Measurements from ENCODE around the gene DCAF8L2. TPM values are rescaled to one million over a fixed set of nuclear protein-coding genes. Genes with fewer than 3 reads are reported as not detected.

DCAF8L2 gene
- total and polyA plus RNA-seq, 2 donors (not counting 3 experiments of a cell fraction or from before 2014, with no cell fraction given) = 0.15 to 0.36 TPM

GRCh38 chrX:27555514-27555913 is 34.6 kb upstream of the DCAF8L2 start:
- no TSS peak for BruUV-seq (replicated peaks)
- peak; percentile 30 to 35 for TF ChIP-seq CTCF (IDR thresholded peaks at IDR 0.05; ENCODE audit: extremely low read depth in 1 of 2, insufficient read depth in 1 of 2, low read depth in 1 of 2, low read length in 2 of 2)
- no peak for TF ChIP-seq MAX (IDR thresholded peaks at IDR 0.05; ENCODE audit: insufficient read depth, insufficient read length)
- TF ChIP-seq FOS (IDR thresholded peaks at IDR 0.05; ENCODE audit: borderline replicate concordance, insufficient read depth, low read length) = no peak
- FAIRE-seq (peak; percentile 91), DNase-seq (ENCODE audit: low read depth, low spot score) (peak; percentile 38)
- dilution Hi-C loops (cut with MboI; ENCODE audit: extremely low pct_ligation_motif_present, low sequenced_read_pairs) = no loop called here
- no peak overlapping the region for H3K4me2 ChIP-seq (ENCODE audit: insufficient read depth, low read length)
- ChIA-PET POLR2A (no interaction called here), CTCF (interaction anchor here (1.2 to 3.5 kb wide), 4 partner anchors 63 to 128 kb away, joined by 3 to 46 read pairs (median 8); no protein-coding TSS in a partner anchor)
- no peaks in the 10 kb centered on the region for H3K4me1 ChIP-seq (ENCODE audit: control insufficient read depth, extremely low read depth, insufficient read depth, low read length)
- H3K36me3 ChIP-seq (ENCODE audit: control insufficient read depth in 2 of 2, extremely low read depth in 1 of 2, insufficient read depth in 2 of 2, low read length in 2 of 2) = no peaks in the 10 kb centered on the region
- H3K27ac ChIP-seq (ENCODE audit: insufficient read depth, low read depth, low read length) = no peak overlapping the region
- no peaks in the 10 kb centered on the region for H3K9me3 ChIP-seq (replicated peaks; ENCODE audit: control insufficient read depth, insufficient read depth, low read length)
- no peaks in the 10 kb centered on the region for H4K20me1 ChIP-seq (replicated peaks; ENCODE audit: control insufficient read depth, extremely low read depth, insufficient read depth, low read length)
- intact Hi-C loops (cut with micrococcal nuclease) = loop anchor here (1.0 kb wide), 2 partner anchors 65 to 129 kb away; no protein-coding TSS in a partner anchor
- no peak overlapping the region for H3K4me3 ChIP-seq (replicated peaks in 1 of 3; ENCODE audit: insufficient read depth in 1 of 3, low read depth in 1 of 3, low read length in 3 of 3)
- no peak overlapping the region for H2AFZ ChIP-seq (ENCODE audit: low read depth, low read length)
- H3K9ac ChIP-seq (replicated peaks; ENCODE audit: extremely low read depth, insufficient read depth, low read length) = no peak overlapping the region
- H3K9me1 ChIP-seq (replicated peaks; ENCODE audit: control insufficient read depth, extremely low read depth, insufficient read depth, low read length) = no peaks in the 10 kb centered on the region
- H3K79me2 ChIP-seq (ENCODE audit: control insufficient read depth, insufficient read depth, low read length) = no peaks in the 10 kb centered on the region
- H3K27me3 ChIP-seq (ENCODE audit: control insufficient read depth in 2 of 2, insufficient read depth in 2 of 2, low read length in 2 of 2) = no peaks in the 10 kb centered on the region

GRCh38 chrX:27565992-27566391 is 24.2 kb upstream of the DCAF8L2 start:
- FAIRE-seq (peak; percentile 72), DNase-seq (ENCODE audit: low read depth, low spot score) (peak; percentile 94)
- CTCF ChIA-PET = interaction anchor here (1.1 to 1.8 kb wide), 3 partner anchors 10 to 783 kb away, joined by 3 to 10 read pairs (median 3); no protein-coding TSS in a partner anchor
- no peaks in the 10 kb centered on the region for H3K79me2 ChIP-seq (ENCODE audit: control insufficient read depth, insufficient read depth, low read length)
- no peaks in the 10 kb centered on the region for H3K9me3 ChIP-seq (replicated peaks; ENCODE audit: control insufficient read depth, insufficient read depth, low read length)
- no TSS peak for BruUV-seq (replicated peaks)
- peak overlapping the region; percentile 20 for H2AFZ ChIP-seq (ENCODE audit: low read depth, low read length)
- no peaks in the 10 kb centered on the region for H4K20me1 ChIP-seq (replicated peaks; ENCODE audit: control insufficient read depth, extremely low read depth, insufficient read depth, low read length)
- H3K4me1 ChIP-seq (ENCODE audit: control insufficient read depth, extremely low read depth, insufficient read depth, low read length) = peaks cover 15% of the 10 kb centered on the region
- intact Hi-C loops (cut with micrococcal nuclease) (loop anchor here (1.0 to 5.0 kb wide), 9 partner anchors 34 to 1304 kb away; no protein-coding TSS in a partner anchor), dilution Hi-C loops (cut with MboI; ENCODE audit: extremely low pct_ligation_motif_present, low sequenced_read_pairs) (no loop called here)
- POLR2A ChIA-PET = interaction anchor here (0.7 to 1.8 kb wide), 4 partner anchors 53 to 257 kb away, joined by 4 to 17 read pairs (median 10); no protein-coding TSS in a partner anchor
- H3K27me3 ChIP-seq (ENCODE audit: control insufficient read depth in 2 of 2, insufficient read depth in 2 of 2, low read length in 2 of 2) = no peaks in the 10 kb centered on the region
- H3K9me1 ChIP-seq (replicated peaks; ENCODE audit: control insufficient read depth, extremely low read depth, insufficient read depth, low read length) = no peaks in the 10 kb centered on the region
- no peak for TF ChIP-seq POLR2A (IDR thresholded peaks at IDR 0.05; ENCODE audit: low read depth, low read length)
- TF ChIP-seq JUN (IDR thresholded peaks at IDR 0.05; ENCODE audit: borderline replicate concordance, insufficient read depth, insufficient read length, low read depth) = peak; percentile 68
- TF ChIP-seq CTCF (IDR thresholded peaks at IDR 0.05; ENCODE audit: extremely low read depth in 1 of 2, insufficient read depth in 1 of 2, low read depth in 1 of 2, low read length in 2 of 2) = no peak
- TF ChIP-seq POLR2AphosphoS5 (IDR thresholded peaks at IDR 0.05; ENCODE audit: insufficient read depth, low read depth, low read length) = peak; percentile 15
- TF ChIP-seq GATA2 (IDR thresholded peaks at IDR 0.05; ENCODE audit: insufficient read depth, insufficient read length, low read depth, low read length) = peak; percentile 80
- peak overlapping the region; percentile 67 for H3K4me2 ChIP-seq (ENCODE audit: insufficient read depth, low read length)
- H3K9ac ChIP-seq (replicated peaks; ENCODE audit: extremely low read depth, insufficient read depth, low read length) = peak overlapping the region; percentile 74
- H3K36me3 ChIP-seq (ENCODE audit: control insufficient read depth in 2 of 2, extremely low read depth in 1 of 2, insufficient read depth in 2 of 2, low read length in 2 of 2) = no peaks in the 10 kb centered on the region
- H3K27ac ChIP-seq (ENCODE audit: insufficient read depth, low read depth, low read length) = peak overlapping the region; percentile 96
- no peak overlapping the region for H3K4me3 ChIP-seq (replicated peaks in 1 of 3; ENCODE audit: insufficient read depth in 1 of 3, low read depth in 1 of 3, low read length in 3 of 3)
